Neural progenitor cell (in vitro differentiated cells): Measurements from ENCODE around the gene ERAS.

Experiments
- EZH2 ChIP-seq: fragments of 200-600 bp; sonication (generic); IDR thresholded peaks from 2 replicates; pipeline ENCODE4 v1.6.1; 2017; ENCODE audit warnings: antibody characterized with exemption, mild to moderate bottlenecking, moderate library complexity
- TF ChIP-seq, protein P1 (sequence below): fragments of 200-600 bp; sonication (generic); IDR thresholded peaks from 2 replicates; pipeline ENCODE4 v1.5.1; 2017; ENCODE audit warnings: antibody characterized with exemption, mild to moderate bottlenecking

DNA sequence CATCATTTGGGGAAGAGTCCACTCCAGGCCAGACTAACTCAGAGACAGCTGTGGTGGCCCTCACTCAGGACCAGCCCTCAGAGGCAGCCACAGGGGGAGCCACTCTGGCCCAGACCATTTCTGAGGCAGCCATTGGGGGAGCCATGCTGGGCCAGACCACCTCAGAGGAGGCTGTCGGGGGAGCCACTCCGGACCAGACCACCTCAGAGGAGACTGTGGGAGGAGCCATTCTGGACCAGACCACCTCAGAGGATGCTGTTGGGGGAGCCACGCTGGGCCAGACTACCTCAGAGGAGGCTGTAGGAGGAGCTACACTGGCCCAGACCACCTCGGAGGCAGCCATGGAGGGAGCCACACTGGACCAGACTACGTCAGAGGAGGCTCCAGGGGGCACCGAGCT, 3.3 kb upstream of the ERAS start:
- TF ChIP-seq, protein P1, sequence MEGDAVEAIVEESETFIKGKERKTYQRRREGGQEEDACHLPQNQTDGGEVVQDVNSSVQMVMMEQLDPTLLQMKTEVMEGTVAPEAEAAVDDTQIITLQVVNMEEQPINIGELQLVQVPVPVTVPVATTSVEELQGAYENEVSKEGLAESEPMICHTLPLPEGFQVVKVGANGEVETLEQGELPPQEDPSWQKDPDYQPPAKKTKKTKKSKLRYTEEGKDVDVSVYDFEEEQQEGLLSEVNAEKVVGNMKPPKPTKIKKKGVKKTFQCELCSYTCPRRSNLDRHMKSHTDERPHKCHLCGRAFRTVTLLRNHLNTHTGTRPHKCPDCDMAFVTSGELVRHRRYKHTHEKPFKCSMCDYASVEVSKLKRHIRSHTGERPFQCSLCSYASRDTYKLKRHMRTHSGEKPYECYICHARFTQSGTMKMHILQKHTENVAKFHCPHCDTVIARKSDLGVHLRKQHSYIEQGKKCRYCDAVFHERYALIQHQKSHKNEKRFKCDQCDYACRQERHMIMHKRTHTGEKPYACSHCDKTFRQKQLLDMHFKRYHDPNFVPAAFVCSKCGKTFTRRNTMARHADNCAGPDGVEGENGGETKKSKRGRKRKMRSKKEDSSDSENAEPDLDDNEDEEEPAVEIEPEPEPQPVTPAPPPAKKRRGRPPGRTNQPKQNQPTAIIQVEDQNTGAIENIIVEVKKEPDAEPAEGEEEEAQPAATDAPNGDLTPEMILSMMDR: no peak
- no peak for TF ChIP-seq EZH2
